BE2C (cell line): ENCODE measurements around the gene ZBED2.

Source experiments
- DNase-seq: peaks from one replicate; pipeline ENCODE4 v3.0.0-alpha.2; 2020
- H3K27me3 ChIP-seq: fragments of 250-450 bp; sonication (Bioruptor Pico); 2 replicates; pipeline ENCODE4 v1.5.1; 2020; ENCODE audit warnings: mild to moderate bottlenecking
- H3K36me3 ChIP-seq: fragments of 250-450 bp; sonication (Bioruptor Pico); 2 replicates; pipeline ENCODE4 v1.5.1; 2020; ENCODE audit warnings: mild to moderate bottlenecking
- H3K4me1 ChIP-seq: fragments of 250-450 bp; sonication (Bioruptor Pico); 2 replicates; pipeline ENCODE4 v1.5.1; 2020
- H3K4me3 ChIP-seq: 2 replicates; pipeline ENCODE4 v1.5.1; 2011; ENCODE audit warnings: low read depth, low read length
- H3K9me3 ChIP-seq: fragments of 250-450 bp; sonication (Bioruptor Pico); 2 replicates; pipeline ENCODE4 v1.5.1; 2020
- TF ChIP-seq, protein P1 (sequence below): IDR thresholded peaks from 2 replicates; pipeline ENCODE4 v1.5.1; 2012; ENCODE audit warnings: mild to moderate bottlenecking, low read depth, low read length

Gene ZBED2

DNA sequence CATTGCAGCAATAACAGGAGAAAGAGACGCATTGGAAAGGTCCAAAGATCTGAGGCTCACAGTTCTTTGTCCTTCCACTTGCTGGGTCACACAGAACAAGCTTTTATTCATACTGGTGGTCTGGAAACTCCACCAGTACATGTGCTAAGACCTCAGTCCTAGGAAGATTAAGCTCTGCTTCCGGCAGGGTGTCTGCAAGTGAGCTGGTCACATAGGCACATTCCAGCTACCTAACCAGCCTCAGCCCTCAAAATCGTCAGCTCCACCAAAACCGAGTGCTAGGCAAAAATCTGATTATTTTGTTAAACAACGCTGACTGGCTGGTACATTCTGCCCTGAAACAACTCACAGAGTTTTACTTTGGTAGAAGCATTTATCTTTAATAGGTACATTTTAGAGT is 2.2 kb downstream of the ZBED2 start:
- TF ChIP-seq, protein P1, sequence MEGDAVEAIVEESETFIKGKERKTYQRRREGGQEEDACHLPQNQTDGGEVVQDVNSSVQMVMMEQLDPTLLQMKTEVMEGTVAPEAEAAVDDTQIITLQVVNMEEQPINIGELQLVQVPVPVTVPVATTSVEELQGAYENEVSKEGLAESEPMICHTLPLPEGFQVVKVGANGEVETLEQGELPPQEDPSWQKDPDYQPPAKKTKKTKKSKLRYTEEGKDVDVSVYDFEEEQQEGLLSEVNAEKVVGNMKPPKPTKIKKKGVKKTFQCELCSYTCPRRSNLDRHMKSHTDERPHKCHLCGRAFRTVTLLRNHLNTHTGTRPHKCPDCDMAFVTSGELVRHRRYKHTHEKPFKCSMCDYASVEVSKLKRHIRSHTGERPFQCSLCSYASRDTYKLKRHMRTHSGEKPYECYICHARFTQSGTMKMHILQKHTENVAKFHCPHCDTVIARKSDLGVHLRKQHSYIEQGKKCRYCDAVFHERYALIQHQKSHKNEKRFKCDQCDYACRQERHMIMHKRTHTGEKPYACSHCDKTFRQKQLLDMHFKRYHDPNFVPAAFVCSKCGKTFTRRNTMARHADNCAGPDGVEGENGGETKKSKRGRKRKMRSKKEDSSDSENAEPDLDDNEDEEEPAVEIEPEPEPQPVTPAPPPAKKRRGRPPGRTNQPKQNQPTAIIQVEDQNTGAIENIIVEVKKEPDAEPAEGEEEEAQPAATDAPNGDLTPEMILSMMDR, result no peak
- DNase-seq, result no peak
- Histone ChIP-seq H3K9me3 (no peaks in the 10 kb centered on the region), H3K4me1 (no peaks in the 10 kb centered on the region), H3K36me3 (no peaks in the 10 kb centered on the region), H3K27me3 (peaks cover 11% of the 10 kb centered on the region; the same call in 1 of the 2 replicates), H3K4me3 (no peak overlapping the region)

DNA sequence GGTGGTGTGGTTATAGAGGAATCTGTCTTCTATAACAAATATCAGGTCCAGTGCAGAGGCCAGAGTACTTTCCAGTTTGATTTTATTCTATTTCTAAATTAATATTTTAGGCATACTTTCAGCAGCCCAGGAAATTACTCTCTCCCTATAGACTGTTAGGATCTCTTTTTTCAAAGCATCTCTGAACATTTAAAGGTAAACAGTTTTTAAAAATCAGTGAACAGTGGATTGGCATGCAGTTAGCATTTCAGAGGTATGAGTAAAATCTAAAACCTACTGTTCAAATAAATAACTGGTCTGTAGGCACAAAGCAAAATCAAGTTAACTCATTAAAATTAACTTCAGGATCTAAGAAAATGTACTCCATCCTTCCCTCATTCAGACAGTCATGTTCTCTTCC is 3.0 kb downstream of the ZBED2 start:
- Histone ChIP-seq H3K4me1 (no peaks in the 10 kb centered on the region), H3K4me3 (no peak overlapping the region), H3K9me3 (no peaks in the 10 kb centered on the region), H3K27me3 (peaks cover 11% of the 10 kb centered on the region; the same call in 1 of the 2 replicates), H3K36me3 (no peaks in the 10 kb centered on the region)
- TF ChIP-seq, protein P1, result no peak
- DNase-seq, result no peak

DNA sequence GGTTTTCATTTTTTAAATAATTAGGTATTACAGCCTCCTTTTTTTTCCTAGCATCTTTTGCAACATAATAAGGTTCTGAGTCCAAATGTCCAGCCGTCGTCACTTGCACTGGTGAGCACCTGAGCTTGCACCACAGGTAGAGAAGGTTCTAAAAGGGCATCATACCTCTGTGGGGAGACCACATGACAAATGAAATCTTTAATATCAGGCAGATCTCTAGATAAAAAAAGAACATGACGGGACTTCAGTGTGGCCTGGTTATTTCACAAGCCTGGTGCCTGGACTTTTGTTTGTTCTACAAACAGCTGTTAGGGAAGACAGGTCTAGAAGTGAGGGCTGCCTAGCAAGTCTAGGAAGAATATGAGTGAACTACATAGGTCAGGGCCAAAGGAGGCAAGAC is 3.6 kb downstream of the ZBED2 start:
- Histone ChIP-seq H3K9me3 (no peaks in the 10 kb centered on the region), H3K27me3 (peaks cover 11% of the 10 kb centered on the region; the same call in 1 of the 2 replicates), H3K4me3 (no peak overlapping the region), H3K4me1 (no peaks in the 10 kb centered on the region), H3K36me3 (no peaks in the 10 kb centered on the region)
- TF ChIP-seq, protein P1, result no peak
- DNase-seq, result no peak

DNA sequence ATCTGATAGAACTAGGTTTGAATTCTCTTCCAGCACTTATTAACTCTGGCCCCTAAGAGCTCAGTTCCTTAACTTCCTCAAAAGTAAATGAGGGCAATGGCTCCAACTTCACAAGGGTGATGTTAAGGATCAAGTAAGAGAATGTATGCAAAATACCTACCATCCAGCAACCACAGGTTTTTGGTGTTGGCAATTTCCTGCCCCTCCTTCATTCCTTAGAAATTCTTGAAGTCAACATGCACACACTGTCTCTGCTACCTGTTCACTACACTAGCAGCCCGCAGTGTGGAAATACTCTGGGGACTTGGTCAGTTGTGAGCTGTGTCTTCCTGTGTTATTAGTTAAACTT is 5.0 kb downstream of the ZBED2 start:
- H3K36me3 ChIP-seq, result no peaks in the 10 kb centered on the region
- no peak for DNase-seq
- no peaks in the 10 kb centered on the region for H3K4me1 ChIP-seq

DNA sequence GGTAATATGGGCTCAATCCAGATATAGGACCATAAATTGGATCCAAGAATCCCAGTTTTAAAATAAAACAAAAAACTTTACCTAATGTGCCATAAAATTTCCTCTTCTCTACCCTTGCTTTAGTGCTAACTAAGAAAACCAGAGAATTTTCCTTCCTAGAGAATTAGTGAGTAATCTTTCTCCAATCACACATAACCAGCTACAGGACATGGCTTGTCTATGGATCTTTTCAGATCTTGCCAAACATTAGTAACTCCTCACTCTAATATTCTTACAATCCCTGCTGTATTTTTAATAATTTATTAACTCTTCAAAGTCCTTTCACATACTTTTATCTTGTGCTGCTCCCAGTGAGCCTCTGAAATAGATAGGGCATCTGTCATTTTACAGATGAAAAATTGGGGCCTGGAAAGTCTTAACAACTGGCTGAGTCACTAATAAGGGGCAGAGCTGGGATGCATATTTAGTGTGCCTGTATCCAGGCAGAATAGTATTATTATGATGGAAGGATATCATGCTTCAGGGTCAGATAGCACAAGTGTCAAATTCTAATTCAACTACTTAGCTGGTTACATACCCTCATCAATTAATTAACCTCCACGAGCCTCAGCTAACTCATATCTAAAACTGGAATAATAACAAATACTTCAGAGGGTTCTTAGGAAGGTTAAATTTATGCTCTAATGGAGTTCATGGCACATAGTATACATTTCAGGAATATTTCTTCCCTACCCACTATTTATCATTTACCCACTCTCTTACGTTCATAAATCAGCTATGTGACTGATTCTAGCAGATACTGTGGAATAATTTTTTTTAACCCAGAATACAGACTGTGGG is 5.6 kb downstream of the ZBED2 start:
- Histone ChIP-seq H3K9me3 (no peaks in the 10 kb centered on the region), H3K4me3 (no peak overlapping the region), H3K36me3 (no peaks in the 10 kb centered on the region), H3K4me1 (no peaks in the 10 kb centered on the region), H3K27me3 (peaks cover 8% of the 10 kb centered on the region; the same call in 1 of the 2 replicates)
- DNase-seq, result no peak
- TF ChIP-seq, protein P1, result no peak

More for the DNA sequence above, 5.0 kb downstream of the ZBED2 start:
- H3K27me3 ChIP-seq, result peaks cover 11% of the 10 kb centered on the region; the same call in 1 of the 2 replicates
- H3K4me3 ChIP-seq, result no peak overlapping the region
- TF ChIP-seq, protein P1, result no peak
- H3K9me3 ChIP-seq, result no peaks in the 10 kb centered on the region

DNA sequence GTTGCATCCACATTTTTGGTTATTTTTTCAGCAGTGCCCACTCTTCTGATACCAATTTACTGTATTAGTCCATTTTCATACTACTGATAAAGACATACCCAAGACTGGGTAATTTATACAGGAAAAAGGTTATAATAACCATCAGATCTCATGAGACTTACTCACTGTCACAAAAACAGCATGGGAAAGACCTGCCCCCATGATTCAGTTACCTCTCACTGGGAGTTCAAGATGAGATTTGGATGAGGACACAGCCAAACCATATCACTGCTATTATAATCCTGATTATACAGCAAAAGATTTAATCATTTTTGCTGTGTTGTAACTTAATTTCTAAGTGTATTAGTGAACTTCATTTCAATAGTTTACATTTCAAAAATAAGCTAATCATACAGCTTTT is 6.6 kb downstream of the ZBED2 start:
- peaks cover 6% of the 10 kb centered on the region; the same call in 1 of the 2 replicates for H3K27me3 ChIP-seq
- no peaks in the 10 kb centered on the region for H3K4me1 ChIP-seq
- H3K9me3 ChIP-seq, result no peaks in the 10 kb centered on the region
- no peak overlapping the region for H3K4me3 ChIP-seq
- TF ChIP-seq, protein P1, result no peak
- H3K36me3 ChIP-seq, result no peaks in the 10 kb centered on the region
- no peak for DNase-seq
